SK-N-SH (cell line): ENCODE results near the gene MYO1E. TPM values are rescaled to one million over a fixed set of nuclear protein-coding genes. Genes with fewer than 3 reads are reported as not detected.

Experiments used
- CTCF ChIA-PET: fragments of 300-600, 350-600 bp; formaldehyde crosslinking; extraction: SDS; loops from one replicate; lab custom pipeline; 2021; lab: Yijun Ruan, JAX
- POLR2A ChIA-PET: fragments of 350-600 bp; sonication (Branson Sonifier 250); formaldehyde crosslinking; extraction: SDS; loops from one replicate; lab custom pipeline; 2020; ENCODE audit warnings: antibody characterized with exemption, inconsistent platforms; lab: Yijun Ruan, JAX
- DNase-seq: peaks from one replicate; pipeline ENCODE4 v3.0.0; 2012
- H2AFZ ChIP-seq: fragments of 200-600 bp; sonication (generic); 2 replicates; pipeline ENCODE4 v1.8.1; 2016; ENCODE audit warnings: antibody characterized with exemption, mild to moderate bottlenecking, low read depth
- H3F3A ChIP-seq: fragments of 200-600 bp; sonication (generic); replicated peaks from 2 replicates; pipeline ENCODE3; 2016; ENCODE audit warnings: antibody characterized with exemption, mild to moderate bottlenecking; ENCODE audit not compliant: insufficient read depth
- H3K27ac ChIP-seq, 2 experiments: fragments of 200-500 bp in 1 of 2; fragments of 200-600 bp in 1 of 2; sonication (Bioruptor generic) in 1 of 2; sonication (generic), shearing (Covaris generic) in 1 of 2; 2 replicates each; pipeline versions ENCODE4 v1.5.1 to v1.6.1; 2014 to 2016; ENCODE audit warnings: low read depth in 2 of 2, inconsistent platforms in 1 of 2, low read length in 1 of 2, mild to moderate bottlenecking in 1 of 2, mixed read lengths in 1 of 2
- H3K27me3 ChIP-seq: fragments of 200-600 bp; sonication (generic), shearing (Covaris generic); 2 replicates; pipeline ENCODE4 v1.6.1; 2016; ENCODE audit warnings: mixed run types; ENCODE audit not compliant: insufficient read depth
- H3K36me3 ChIP-seq, 2 experiments: fragments of 200-500 bp in 1 of 2; fragments of 200-600 bp in 1 of 2; sonication (Bioruptor generic) in 1 of 2; sonication (generic) in 1 of 2; replicated peaks in 1 of 2; 2 replicates each; pipeline versions ENCODE3 to v1.5.1; 2014 to 2016; ENCODE audit warnings: low read length in 1 of 2, mild to moderate bottlenecking in 1 of 2; ENCODE audit not compliant: insufficient read depth in 2 of 2, control insufficient read depth in 1 of 2
- H3K4me1 ChIP-seq, 2 experiments: fragments of 200-500 bp in 1 of 2; fragments of 200-600 bp in 1 of 2; sonication (Bioruptor generic) in 1 of 2; sonication (generic), shearing (Covaris generic) in 1 of 2; 2 replicates each; pipeline versions ENCODE4 v1.5.1 to v1.6.1; 2014 to 2016; ENCODE audit warnings: low read depth in 1 of 2, low read length in 1 of 2, mixed run types in 1 of 2; ENCODE audit not compliant: insufficient read depth in 2 of 2, control insufficient read depth in 1 of 2
- H3K4me2 ChIP-seq: fragments of 200-600 bp; sonication (generic), shearing (Covaris generic); 2 replicates; pipeline ENCODE4 v1.6.1; 2017; ENCODE audit warnings: mixed run types
- H3K4me3 ChIP-seq, 2 experiments: fragments of 200-500 bp in 1 of 2; fragments of 200-600 bp in 1 of 2; sonication (Bioruptor generic) in 1 of 2; sonication (generic), shearing (Covaris generic) in 1 of 2; 2 replicates each; pipeline versions ENCODE4 v1.5.1 to v1.8.1; 2014 to 2016; ENCODE audit warnings: low read depth in 2 of 2, inconsistent platforms in 1 of 2, low read length in 1 of 2, mild to moderate bottlenecking in 1 of 2, mixed read lengths in 1 of 2, moderate library complexity in 1 of 2
- H3K79me2 ChIP-seq: fragments of 200-600 bp; sonication (generic); 2 replicates; pipeline ENCODE4 v1.8.1; 2017; ENCODE audit warnings: mild to moderate bottlenecking; ENCODE audit not compliant: insufficient read depth
- H3K9ac ChIP-seq: fragments of 200-600 bp; sonication (generic); 2 replicates; pipeline ENCODE4 v1.6.1; 2017; ENCODE audit warnings: mixed run types
- H3K9me2 ChIP-seq: fragments of 200-600 bp; sonication (generic); 2 replicates; pipeline ENCODE4 v1.6.1; 2017; ENCODE audit warnings: mixed run types
- H3K9me3 ChIP-seq: fragments of 200-600 bp; sonication (generic); 2 replicates; pipeline ENCODE4 v1.6.1; 2017; ENCODE audit warnings: mixed run types, mild to moderate bottlenecking, moderate library complexity
- H4K20me1 ChIP-seq: fragments of 200-600 bp; sonication (generic); 2 replicates; pipeline ENCODE4 v1.6.1; 2017; ENCODE audit warnings: mild to moderate bottlenecking, mixed run types; ENCODE audit not compliant: insufficient read depth
- CTCF ChIP-seq: fragments of 200-600 bp; sonication (generic); IDR thresholded peaks from 2 replicates; pipeline ENCODE4 v1.6.1; 2017; ENCODE audit warnings: antibody characterized with exemption, mild to moderate bottlenecking, moderate library complexity
- EP300 ChIP-seq, 2 experiments: IDR thresholded peaks; 2 replicates each; pipeline versions ENCODE4 v1.4.0 to v1.6.1; 2012; ENCODE audit warnings: borderline replicate concordance in 1 of 2, low read depth in 1 of 2, low read length in 1 of 2
- EZH2phosphoT487 ChIP-seq: fragments of 200-600 bp; sonication (generic); IDR thresholded peaks from 2 replicates; pipeline ENCODE4 v1.6.1; 2017; ENCODE audit warnings: low read depth, mixed run types, mild to moderate bottlenecking, antibody characterized with exemption, moderate library complexity, borderline replicate concordance
- FOSL2 ChIP-seq: IDR thresholded peaks from 2 replicates; pipeline ENCODE4 v1.4.0; 2012; ENCODE audit warnings: low read depth, mild to moderate bottlenecking, moderate library complexity, borderline replicate concordance
- GABPA ChIP-seq: IDR thresholded peaks from 2 replicates; pipeline ENCODE4 v1.4.0; 2012; ENCODE audit warnings: low read depth, mild to moderate bottlenecking
- GATA2 ChIP-seq: sonication (generic); formaldehyde crosslinking; IDR thresholded peaks from 2 replicates; pipeline ENCODE4 v1.5.0; 2020; ENCODE audit warnings: mild to moderate bottlenecking, missing genetic modification reagents
- MEF2A ChIP-seq: IDR thresholded peaks from 2 replicates; pipeline ENCODE4 v1.4.0; 2012; ENCODE audit warnings: low read depth, borderline replicate concordance
- NFIC ChIP-seq: IDR thresholded peaks from 2 replicates; pipeline ENCODE4 v1.4.0; 2012; ENCODE audit warnings: borderline replicate concordance
- NRF1 ChIP-seq: IDR thresholded peaks from 2 replicates; pipeline ENCODE4 v1.6.1; 2012; ENCODE audit warnings: low read depth, mild to moderate bottlenecking, low read length
- PBX3 ChIP-seq: IDR thresholded peaks from 2 replicates; pipeline ENCODE4; 2012
- RAD21 ChIP-seq: IDR thresholded peaks from 2 replicates; pipeline ENCODE4 v1.6.1; 2012; ENCODE audit warnings: mild to moderate bottlenecking, low read length
- SMC3 ChIP-seq: IDR thresholded peaks from 2 replicates; pipeline ENCODE4 v1.6.1; 2012; ENCODE audit warnings: low read depth, low read length, improper control_type of control experiment
- TAF1 ChIP-seq: IDR thresholded peaks from 2 replicates; pipeline ENCODE4 v1.6.1; 2012; ENCODE audit warnings: low read depth, mild to moderate bottlenecking, low read length, moderate library complexity, borderline replicate concordance
- TEAD4 ChIP-seq: IDR thresholded peaks from 2 replicates; pipeline ENCODE4 v1.4.0; 2012; ENCODE audit warnings: mild to moderate bottlenecking, borderline replicate concordance; ENCODE audit not compliant: insufficient read depth
- USF2 ChIP-seq: fragments of 150-350 bp; IDR thresholded peaks from 2 replicates; pipeline ENCODE4 v1.6.1; 2017; ENCODE audit warnings: antibody characterized with exemption, low read length, low read depth, borderline replicate concordance
- ZBTB33 ChIP-seq: IDR thresholded peaks from 2 replicates; pipeline ENCODE4 v1.4.0; 2012; ENCODE audit warnings: low read depth, borderline replicate concordance
- WGBS: methylation state at CpG from one replicate; pipeline ENCODE4 v1.1.6; 2017; ENCODE audit warnings: low lambda C conversion rate; 5-methylcytosine and 5-hydroxymethylcytosine counted together
- polyA plus RNA-seq, 3 experiments: library from polyadenylated mRNA; depleted of rRNA; stranded (reverse); fragments of >200 nt; gene quantifications; 2 replicates each; pipeline ENCODE4 v1.2.3, GENCODE V29; 2012

MYO1E gene
- polyA plus RNA-seq, 1 of the 3 experiments (the other 2 are of a cell fraction): 9.7 TPM

- 75% methylated on average over 3 of the region's 3 CpGs for WGBS
- 0 out of 2 replicates have a peak, but pooled peaks cover 4% of the 10 kb centered on the region for H3K79me2 ChIP-seq
- TF ChIP-seq EZH2phosphoT487: no peak
- no peak for TF ChIP-seq GATA2
- TF ChIP-seq USF2: no peak
- no peak for TF ChIP-seq TAF1
- no peak for TF ChIP-seq ZBTB33
- TF ChIP-seq NRF1: no peak
- no peak for TF ChIP-seq PBX3
- TF ChIP-seq FOSL2: no peak
- TF ChIP-seq GABPA: no peak
- TF ChIP-seq RAD21: no peak
Observed at GRCh38 chr15:59377924-59378323, 5.3 kb upstream of the MYO1E start.

GRCh38 chr15:59376733-59377132, 4.1 kb upstream of the MYO1E start:
- CTCF ChIA-PET: interaction anchor here (0.6 to 0.7 kb wide), 2 partner anchors 66 to 270 kb away, joined by 3 read pairs; no protein-coding TSS in a partner anchor
- TF ChIP-seq CTCF (peak; percentile 37), PBX3 (peak; percentile 77), NFIC (no peak), TEAD4 (no peak), EP300 (IDR thresholded peaks at IDR 0.05; ENCODE audit: borderline replicate concordance in 1 of 2, low read depth in 1 of 2, low read length in 1 of 2) (no peak), SMC3 (0 out of 2 replicates have a peak, but pooled peaks have one; percentile 16), MEF2A (no peak)

More at GRCh38 chr15:59377924-59378323, 5.3 kb upstream of the MYO1E start:
- no peak for DNase-seq
- Histone ChIP-seq H3K9me3 (no peaks in the 10 kb centered on the region), H3K36me3 (no peaks in the 10 kb centered on the region), H3K4me1 (no peaks in the 10 kb centered on the region), H3K9me2 (no peaks in the 10 kb centered on the region), H3K4me2 (no peak overlapping the region), H2AFZ (no peak overlapping the region), H4K20me1 (no peaks in the 10 kb centered on the region), H3F3A (peaks cover 9% of the 10 kb centered on the region), H3K9ac (no peak overlapping the region), H3K4me3 (no peak overlapping the region), H3K27me3 (no peaks in the 10 kb centered on the region), H3K27ac (no peak overlapping the region)
- ChIA-PET POLR2A (no interaction called here), CTCF (interaction anchor here (0.6 to 1.3 kb wide), 2 partner anchors 151 to 1184 kb away, joined by 3 read pairs; no protein-coding TSS in a partner anchor)

More at GRCh38 chr15:59376733-59377132, 4.1 kb upstream of the MYO1E start:
- Histone ChIP-seq H3K9me2 (no peaks in the 10 kb centered on the region), H3K36me3 (no peaks in the 10 kb centered on the region), H3F3A (peaks cover 6% of the 10 kb centered on the region), H3K4me3 (no peak overlapping the region), H3K4me1 (no peaks in the 10 kb centered on the region), H2AFZ (no peak overlapping the region), H3K27me3 (no peaks in the 10 kb centered on the region), H3K9ac (no peak overlapping the region), H3K27ac (no peak overlapping the region), H4K20me1 (no peaks in the 10 kb centered on the region), H3K4me2 (no peak overlapping the region), H3K79me2 (peaks cover 4% of the 10 kb centered on the region; the same call in 1 of the 2 replicates), H3K9me3 (no peaks in the 10 kb centered on the region)
- no peak for DNase-seq
- WGBS: 78% methylated on average over 2 of the region's 2 CpGs
- POLR2A ChIA-PET: no interaction called here
